B cell (primary cell): ENCODE results near the gene HNRNPLL. TPM values are rescaled to one million over a fixed set of nuclear protein-coding genes. Genes with fewer than 3 reads are reported as not detected.

ENCODE experiments used
- ATAC-seq: fragments of 200-7000 bp; cut with Tn5 transposase; one replicate; pipeline ENCODE4 v1.10.0; 2021; ENCODE audit warnings: low read depth, mild to moderate bottlenecking, moderate number of reproducible peaks, moderate library complexity
- CTCF ChIA-PET: fragments of 350-600 bp; sonication (Branson Sonifier 250); formaldehyde crosslinking; loops from one replicate; lab custom pipeline; 2021; ENCODE audit warnings: antibody characterized with exemption, inconsistent platforms; lab: Charles Lee
- POLR2A ChIA-PET: fragments of 350-600 bp; sonication (Branson Sonifier 250); formaldehyde crosslinking; loops from one replicate; lab custom pipeline; 2021; ENCODE audit warnings: antibody characterized with exemption; lab: Charles Lee
- DNase-seq: peaks from one replicate; pipeline ENCODE4 v3.0.0; 2013
- H2AFZ ChIP-seq: 2 replicates; pipeline ENCODE4 v1.6.1; 2012; ENCODE audit warnings: mild to moderate bottlenecking, low read depth, low read length; ENCODE audit not compliant: insufficient read depth, poor library complexity, severe bottlenecking
- H3K27ac ChIP-seq, 2 donors: 1 replicate in 1 of 2; 2 replicates in 1 of 2; pipeline ENCODE4 v1.5.1; 2012 to 2013; ENCODE audit warnings: low read length in 2 of 2, mild to moderate bottlenecking in 2 of 2, moderate library complexity in 1 of 2
- H3K27me3 ChIP-seq, 4 experiments: fragments of 200-600 bp in 1 of 4; sonication (generic) in 1 of 4; replicated peaks in 1 of 4; 1 replicate in 2 of 4; 2 replicates in 2 of 4; pipeline versions ENCODE4 v1.6.1 to v1.7.0; 2013 to 2016; ENCODE audit warnings: low read length in 3 of 4, mild to moderate bottlenecking in 2 of 4, mixed read lengths in 1 of 4, moderate library complexity in 1 of 4; ENCODE audit not compliant: insufficient read depth in 4 of 4, control insufficient read depth in 3 of 4; ENCODE audit errors: control extremely low read depth in 1 of 4
- H3K36me3 ChIP-seq, 2 experiments: replicated peaks in 1 of 2; 1 replicate in 1 of 2; 2 replicates in 1 of 2; pipeline versions ENCODE4 v1.6.1 to v1.7.1; 2013; ENCODE audit warnings: low read length in 1 of 2; ENCODE audit not compliant: insufficient read depth in 2 of 2, control insufficient read depth in 1 of 2; ENCODE audit errors: control extremely low read depth in 1 of 2, extremely low read depth in 1 of 2
- H3K4me1 ChIP-seq, 2 donors: fragments of 200-600 bp in 1 of 2; sonication (generic) in 1 of 2; 1 replicate in 1 of 2; 2 replicates in 1 of 2; pipeline versions ENCODE4 v1.5.1 to v1.6.1; 2013 to 2017; ENCODE audit warnings: low read length in 2 of 2; ENCODE audit not compliant: control insufficient read depth in 2 of 2, insufficient read depth in 2 of 2
- H3K4me2 ChIP-seq: replicated peaks from 2 replicates; pipeline ENCODE3; 2012; ENCODE audit warnings: mild to moderate bottlenecking, low read depth, low read length; ENCODE audit not compliant: poor library complexity, severe bottlenecking
- H3K4me3 ChIP-seq, 5 experiments: fragments of 200-600 bp in 1 of 5; sonication (generic) in 1 of 5; 1 replicate in 3 of 5; 2 replicates in 2 of 5; pipeline versions ENCODE4 v1.5.1 to v1.7.0; 2011 to 2016; ENCODE audit warnings: low read length in 4 of 5, mild to moderate bottlenecking in 4 of 5, low read depth in 2 of 5, control low read depth in 1 of 5, moderate library complexity in 1 of 5; ENCODE audit not compliant: insufficient read depth in 1 of 5; ENCODE audit errors: control extremely low read depth in 1 of 5, extremely low read depth in 1 of 5
- H3K79me2 ChIP-seq: fragments of 200-600 bp; sonication (generic); one replicate; pipeline ENCODE4 v1.6.0; 2016; ENCODE audit warnings: low read length; ENCODE audit not compliant: control insufficient read depth, insufficient read depth
- H3K9ac ChIP-seq: fragments of 200-600 bp; sonication (generic); 2 replicates; pipeline ENCODE4 v1.6.1; 2017; ENCODE audit warnings: mild to moderate bottlenecking, low read length, moderate library complexity
- H3K9me3 ChIP-seq, 3 donors: one replicate each; pipeline versions ENCODE4 v1.6.1 to v1.7.1; 2013; ENCODE audit warnings: low read length in 2 of 3; ENCODE audit not compliant: control insufficient read depth in 2 of 3, insufficient read depth in 1 of 3; ENCODE audit errors: control extremely low read depth in 1 of 3
- H4K20me1 ChIP-seq: 2 replicates; pipeline ENCODE4 v1.6.0; 2012; ENCODE audit warnings: mild to moderate bottlenecking, low read length; ENCODE audit not compliant: insufficient read depth, control insufficient read depth, poor library complexity, severe bottlenecking
- H3K27ac Mint-ChIP-seq: one replicate; pipeline ENCODE4 v1.8.0; 2021; ENCODE audit warnings: mixed read lengths
- H3K27me3 Mint-ChIP-seq: one replicate; pipeline ENCODE4 v1.8.0; 2021; ENCODE audit warnings: mixed read lengths
- H3K4me1 Mint-ChIP-seq: one replicate; pipeline ENCODE4 v1.8.0; 2021; ENCODE audit warnings: mixed read lengths
- H3K4me3 Mint-ChIP-seq: one replicate; pipeline ENCODE4 v1.8.0; 2021; ENCODE audit warnings: mixed read lengths
- H3K9me3 Mint-ChIP-seq: one replicate; pipeline ENCODE4 v1.8.0; 2022; ENCODE audit warnings: mixed read lengths; ENCODE audit not compliant: insufficient read depth
- CTCF ChIP-seq: fragments of 200-600 bp; IDR thresholded peaks from one replicate; pipeline ENCODE4 v1.8.0; 2022; ENCODE audit warnings: antibody characterized with exemption, mild to moderate bottlenecking
- EZH2 ChIP-seq: IDR thresholded peaks from 2 replicates; pipeline ENCODE4 v1.6.1; 2012; ENCODE audit warnings: borderline replicate concordance, low read depth, mild to moderate bottlenecking, moderate library complexity, low read length; ENCODE audit not compliant: insufficient read depth, poor library complexity, severe bottlenecking
- WGBS: methylation state at CpG from one replicate; pipeline ENCODE4 v1.1.5; 2013; ENCODE audit warnings: missing lambda C conversion rate; ENCODE audit not compliant: insufficient coverage; 5-methylcytosine and 5-hydroxymethylcytosine counted together
- intact Hi-C: fragments of 100-400 bp; cut with micrococcal nuclease; formaldehyde crosslinking; loops from one replicate; pipeline ENCODE4 v1.10.0; 2022
- polyA plus RNA-seq: library from polyadenylated mRNA; depleted of rRNA; stranded (reverse); fragments of >200 nt; gene quantifications from 2 replicates; pipeline ENCODE4 v1.2.3, GENCODE V29; 2012
- total RNA-seq, 2 donors: library from RNA; stranded (reverse); fragments of 120-200 nt in 1 of 2; gene quantifications; 1 replicate in 1 of 2; 2 replicates in 1 of 2; pipeline versions ENCODE4 v1.2.3 to v1.2.4, GENCODE V29; 2013 to 2022

HNRNPLL gene
- total and polyA plus RNA-seq, 2 donors (not counting 1 experiment from before 2014, with no cell fraction given): 2.1 to 6.7 TPM

- Histone ChIP-seq H3K9me3 (peaks cover 0 to 4% (median 0%) of the 10 kb centered on the region in 3 donors), H3K27ac (no peak overlapping the region), H3K9ac (no peak overlapping the region), H3K4me2 (no peak overlapping the region), H2AFZ (no peak overlapping the region), H3K36me3 (no peaks in the 10 kb centered on the region), H3K27me3 (peaks cover 0 to 5% (median 0%) of the 10 kb centered on the region in 4 experiments), H3K4me1 (no peaks in the 10 kb centered on the region), H3K79me2 (no peaks in the 10 kb centered on the region), H3K4me3 (no peak overlapping the region), H4K20me1 (no peaks in the 10 kb centered on the region)
- H3K9me3 Mint-ChIP-seq: no peaks in the 10 kb centered on the region
- H3K4me3 Mint-ChIP-seq: no peak overlapping the region
- TF ChIP-seq CTCF (no peak), EZH2 (no peak)
- no peak for ATAC-seq
- no peak overlapping the region for H3K27ac Mint-ChIP-seq
- ChIA-PET CTCF (interaction anchor here (0.7 to 2.2 kb wide), 4 partner anchors 22 to 201 kb away, joined by 3 to 13 read pairs (median 5); no protein-coding TSS in a partner anchor), POLR2A (no interaction called here)
- H3K4me1 Mint-ChIP-seq: peaks cover 5% of the 10 kb centered on the region
- DNase-seq: no peak
- 88% methylated on average over 1 of the region's 3 CpGs for WGBS
- intact Hi-C loops: no loop called here
- peaks cover 13% of the 10 kb centered on the region for H3K27me3 Mint-ChIP-seq
Observed at GRCh38 chr2:38512211-38512610, 90.5 kb downstream of the HNRNPLL start.

Other genes with a start within 250 kb of the HNRNPLL start
- gene ATL2, start 225.7 kb downstream of the HNRNPLL start, total RNA-seq: 69.0 and 78.0 TPM in 2 replicates
- gene ATL2, start 225.7 kb downstream of the HNRNPLL start, polyA plus RNA-seq: 21.1 and 52.5 TPM in 2 replicates
- gene GALM, start 63.2 kb upstream of the HNRNPLL start, total RNA-seq: 5.1 and 5.8 TPM in 2 replicates
- 8.4 and 9.7 TPM in 2 replicates for gene GALM, start 63.2 kb upstream of the HNRNPLL start, polyA plus RNA-seq
- gene SRSF7, start 148.4 kb upstream of the HNRNPLL start, total RNA-seq: 280 and 283 TPM in 2 replicates
- 505 and 687 TPM in 2 replicates for gene SRSF7, start 148.4 kb upstream of the HNRNPLL start, polyA plus RNA-seq
- 13.1 and 14.9 TPM in 2 replicates for gene GEMIN6, start 175.3 kb upstream of the HNRNPLL start, total RNA-seq
- gene GEMIN6, start 175.3 kb upstream of the HNRNPLL start, polyA plus RNA-seq: 2.3 and 2.6 TPM in 2 replicates